DND-41 (cell line): ENCODE results near the gene GEMIN7.

Experiments
- ATAC-seq: fragments of 200-7000 bp; cut with Tn5 transposase; 3 replicates; pipeline ENCODE4 v1.9.1; 2021; ENCODE audit warnings: low read depth; ENCODE audit not compliant: insufficient read depth
- DNase-seq: peaks from one replicate; pipeline ENCODE4 v3.0.0-alpha.2; 2020
- H2AFZ ChIP-seq: 2 replicates; pipeline ENCODE4 v1.6.0; 2012; ENCODE audit warnings: low read depth, low read length
- H3K27ac ChIP-seq: 2 replicates; pipeline ENCODE4 v1.5.1; 2012; ENCODE audit warnings: low read length, inconsistent platforms
- H3K27me3 ChIP-seq: fragments of 200-600 bp; sonication (generic); 2 replicates; pipeline ENCODE4 v1.6.0; 2012; ENCODE audit warnings: low read length, mild to moderate bottlenecking, inconsistent platforms; ENCODE audit not compliant: insufficient read depth, poor library complexity
- H3K36me3 ChIP-seq: 2 replicates; pipeline ENCODE4 v1.5.1; 2012; ENCODE audit warnings: low read length, inconsistent platforms; ENCODE audit not compliant: insufficient read depth
- H3K4me1 ChIP-seq: 2 replicates; pipeline ENCODE4 v1.5.1; 2012; ENCODE audit warnings: mild to moderate bottlenecking, low read length; ENCODE audit not compliant: insufficient read depth
- H3K4me2 ChIP-seq: 2 replicates; pipeline ENCODE4 v1.6.0; 2012; ENCODE audit warnings: mild to moderate bottlenecking, moderate library complexity, low read length, inconsistent platforms; ENCODE audit not compliant: insufficient read depth
- H3K4me3 ChIP-seq, 2 experiments: fragments of 200-600 bp in 1 of 2; shearing (Covaris generic) in 1 of 2; 2 replicates each; pipeline ENCODE4 v1.5.1; 2012 to 2016; ENCODE audit warnings: inconsistent platforms in 2 of 2, low read length in 2 of 2, mild to moderate bottlenecking in 2 of 2, low read depth in 1 of 2, moderate library complexity in 1 of 2
- H3K79me2 ChIP-seq: 2 replicates; pipeline ENCODE4 v1.6.0; 2012; ENCODE audit warnings: low read length, inconsistent platforms; ENCODE audit not compliant: insufficient read depth
- H3K9ac ChIP-seq: 2 replicates; pipeline ENCODE4 v1.6.0; 2012; ENCODE audit warnings: low read depth, mild to moderate bottlenecking, inconsistent platforms, low read length, moderate library complexity
- H3K9me3 ChIP-seq: 2 replicates; pipeline ENCODE4 v1.5.1; 2012; ENCODE audit warnings: low read length, moderate library complexity, mild to moderate bottlenecking, inconsistent platforms; ENCODE audit not compliant: insufficient read depth, severe bottlenecking
- H4K20me1 ChIP-seq: 2 replicates; pipeline ENCODE4 v1.6.0; 2012; ENCODE audit warnings: low read length; ENCODE audit not compliant: insufficient read depth
- CTCF ChIP-seq: IDR thresholded peaks from 2 replicates; pipeline ENCODE4 v1.5.1; 2012; ENCODE audit warnings: borderline replicate concordance, low read length, moderate library complexity, mild to moderate bottlenecking; ENCODE audit not compliant: poor library complexity, severe bottlenecking; ENCODE audit errors: extremely low read depth
- EZH2 ChIP-seq: IDR thresholded peaks from 3 replicates; pipeline ENCODE4 v1.6.1; 2012; ENCODE audit warnings: borderline replicate concordance, low read depth, mild to moderate bottlenecking, moderate library complexity, low read length, inconsistent platforms; ENCODE audit not compliant: severe bottlenecking

Gene GEMIN7

GRCh38 chr19:45063851-45064801 is 14.9 kb upstream of the GEMIN7 start:
- peaks cover 5% of the 10 kb centered on the region; the same call in 1 of the 2 replicates for H3K79me2 ChIP-seq
- no peak overlapping the region for H3K4me2 ChIP-seq
- no peak overlapping the region for H2AFZ ChIP-seq
- no peaks in the 10 kb centered on the region for H3K9me3 ChIP-seq
- peaks cover 89% of the 10 kb centered on the region for H3K36me3 ChIP-seq
- DNase-seq (no peak), ATAC-seq (no peak)
- no peak for TF ChIP-seq EZH2
- TF ChIP-seq CTCF = no peak
- no peaks in the 10 kb centered on the region for H3K27me3 ChIP-seq
- H4K20me1 ChIP-seq = peaks cover 20% of the 10 kb centered on the region
- no peak overlapping the region for H3K9ac ChIP-seq
- H3K4me1 ChIP-seq = no peaks in the 10 kb centered on the region
- no peak overlapping the region for H3K27ac ChIP-seq
- H3K4me3 ChIP-seq = no peak overlapping the region

GRCh38 chr19:45066921-45067661 is 12.0 kb upstream of the GEMIN7 start:
- Histone ChIP-seq H3K9me3 (no peaks in the 10 kb centered on the region), H3K36me3 (peaks cover 81% of the 10 kb centered on the region), H3K4me1 (no peaks in the 10 kb centered on the region), H2AFZ (no peak overlapping the region), H3K79me2 (peaks cover 5% of the 10 kb centered on the region; the same call in 1 of the 2 replicates), H3K4me2 (no peak overlapping the region), H4K20me1 (peaks cover 12% of the 10 kb centered on the region), H3K9ac (no peak overlapping the region), H3K4me3 (no peak overlapping the region), H3K27ac (no peak overlapping the region), H3K27me3 (no peaks in the 10 kb centered on the region)
- DNase-seq (no peak), ATAC-seq (no peak)
- TF ChIP-seq CTCF (no peak), EZH2 (no peak)

GRCh38 chr19:45068041-45068440 is 11.0 kb upstream of the GEMIN7 start:
- Histone ChIP-seq H3K4me3 (no peak overlapping the region), H3K4me2 (no peak overlapping the region), H4K20me1 (peaks cover 12% of the 10 kb centered on the region), H3K27ac (no peak overlapping the region), H3K27me3 (no peaks in the 10 kb centered on the region), H3K9ac (no peak overlapping the region), H3K36me3 (peaks cover 76% of the 10 kb centered on the region), H3K4me1 (no peaks in the 10 kb centered on the region), H2AFZ (no peak overlapping the region), H3K79me2 (peaks cover 5% of the 10 kb centered on the region; the same call in 1 of the 2 replicates), H3K9me3 (no peaks in the 10 kb centered on the region)
- TF ChIP-seq EZH2 (no peak), CTCF (no peak)
- ATAC-seq = no peak
- no peak for DNase-seq
